HPDE6-E6E7 (cell line): ENCODE data around the gene KRTAP21-3.
"Not testable (repeated sequence)": the region's sequence is repeated elsewhere in the genome, so short reads cannot be mapped to it uniquely, and the experiment has no call there.

Experiments
- DNase-seq: peaks from one replicate; pipeline ENCODE4 v3.0.0; 2011; ENCODE audit warnings: missing footprints; ENCODE audit errors: extremely low spot score

The KRTAP21-3 gene, protein sequence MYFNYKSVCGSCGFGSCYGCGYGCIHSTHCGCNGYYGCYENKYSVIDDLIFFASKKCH

GRCh38 chr21:30718239-30718909, at the start of gene KRTAP21-3:
Gene KRTAP21-3 (minus strand): TSS chr21:30718777. CDS start chr21:30718759, 18 bp downstream.
- DNase-seq, result no peak

- DNase-seq, result no peak
Observed at GRCh38 chr21:30760776-30761175, 42.2 kb upstream of the KRTAP21-3 start.

DNA sequence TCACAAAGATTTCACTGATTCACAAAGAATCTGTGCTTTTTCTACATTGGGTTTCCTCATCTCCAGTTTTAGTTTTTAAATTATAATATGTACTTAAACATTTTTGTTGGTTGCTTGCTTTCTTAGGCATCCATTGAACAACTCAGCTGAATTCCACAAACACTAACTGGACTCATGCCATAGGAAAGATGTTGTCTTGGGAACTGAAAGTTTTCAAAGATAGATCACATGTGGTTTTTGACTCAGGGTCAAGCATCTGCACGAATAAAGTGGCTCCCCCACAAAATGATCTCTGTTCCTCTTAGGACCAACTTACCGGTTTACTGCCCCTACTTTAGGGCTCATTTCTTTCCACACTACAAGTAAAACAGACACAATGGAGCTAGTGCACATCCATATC, 39.7 kb upstream of the KRTAP21-3 start:
- DNase-seq, result no peak

GRCh38 chr21:30755328-30755727, 36.8 kb upstream of the KRTAP21-3 start, which contains the start of gene KRTAP21-1:
Gene KRTAP21-1 (minus strand): TSS chr21:30755428. CDS start chr21:30755378, 50 bp downstream.
- DNase-seq, result not testable (repeated sequence)

DNA sequence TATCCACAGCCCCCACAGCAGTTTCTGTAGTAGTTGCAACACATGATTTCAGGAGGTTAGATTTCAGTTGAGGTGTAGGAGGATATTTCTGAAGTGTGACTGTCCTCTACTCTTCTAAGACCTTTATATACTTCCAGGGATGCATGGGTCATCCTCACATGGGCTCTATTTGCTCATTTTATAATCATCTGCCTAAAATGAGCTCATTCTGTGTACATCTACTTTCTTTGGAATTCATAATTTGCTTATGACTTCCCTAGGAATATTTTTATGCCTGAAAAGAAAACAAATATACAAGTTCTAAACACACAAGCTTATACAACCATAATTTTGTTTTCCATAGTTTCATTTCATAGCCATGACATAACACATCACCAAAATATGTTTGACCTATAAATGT, 28.6 kb upstream of the KRTAP21-3 start, which contains the start of gene KRTAP21-2:
KRTAP21-2 (minus strand) TSS at position 101 of the 400 bp plus-strand sequence; CDS start at position 44, 57 bp downstream.
- no peak for DNase-seq

GRCh38 chr21:30740462-30740861, 21.9 kb upstream of the KRTAP21-3 start:
- DNase-seq, result no peak

- DNase-seq, result no peak
Observed at GRCh38 chr21:30733026-30733425, 14.4 kb upstream of the KRTAP21-3 start.

DNA sequence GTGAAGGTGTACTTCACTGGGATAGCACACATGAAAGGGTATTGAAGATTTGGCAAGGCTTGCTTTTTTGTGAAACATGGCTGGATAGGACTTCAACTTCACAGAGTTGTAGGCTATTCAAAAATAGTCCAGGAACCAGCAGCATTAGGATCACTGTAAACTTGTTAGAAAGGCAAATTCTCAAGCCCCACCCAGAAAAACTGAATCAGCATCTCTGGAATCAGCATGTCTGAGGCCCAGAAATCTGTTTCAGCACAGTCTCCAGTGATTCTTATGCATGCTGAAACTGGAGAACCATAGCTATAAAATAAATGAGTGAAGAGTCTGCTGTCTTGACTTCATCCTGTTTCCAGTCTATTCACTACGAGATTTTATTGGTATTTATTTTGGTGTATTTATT, 8.1 kb upstream of the KRTAP21-3 start:
- no peak for DNase-seq

DNA sequence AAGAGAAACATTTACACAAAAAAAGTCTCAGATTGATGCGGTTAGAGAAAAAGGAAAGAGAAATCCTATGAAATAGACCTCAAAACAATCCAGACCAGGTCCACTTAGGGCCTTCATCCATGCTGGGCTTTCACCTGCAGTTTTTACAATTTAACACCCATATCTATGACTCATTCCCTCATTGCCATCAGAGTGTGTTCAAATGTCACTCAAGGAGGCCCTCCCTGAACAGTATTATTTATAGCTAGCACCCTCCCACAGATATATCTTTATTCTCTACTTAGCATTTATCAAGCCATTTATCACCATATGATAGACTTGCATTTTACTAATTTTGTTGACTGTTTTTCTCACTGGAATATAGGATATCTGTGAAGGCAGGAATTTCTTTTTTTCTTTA, 824 bp upstream of the KRTAP21-3 start:
- DNase-seq, result no peak

GRCh38 chr21:30717105-30717504, 1.5 kb downstream of the KRTAP21-3 start:
- no peak for DNase-seq

GRCh38 chr21:30714946-30715345, 3.6 kb downstream of the KRTAP21-3 start:
- DNase-seq, result no peak

GRCh38 chr21:30714456-30714855, 4.1 kb downstream of the KRTAP21-3 start:
- no peak for DNase-seq

- DNase-seq, result no peak
Observed at GRCh38 chr21:30713766-30714165, 4.8 kb downstream of the KRTAP21-3 start.

GRCh38 chr21:30710499-30710898, 8.1 kb downstream of the KRTAP21-3 start:
- no peak for DNase-seq

GRCh38 chr21:30707409-30707808, 11.2 kb downstream of the KRTAP21-3 start:
- no peak for DNase-seq

DNA sequence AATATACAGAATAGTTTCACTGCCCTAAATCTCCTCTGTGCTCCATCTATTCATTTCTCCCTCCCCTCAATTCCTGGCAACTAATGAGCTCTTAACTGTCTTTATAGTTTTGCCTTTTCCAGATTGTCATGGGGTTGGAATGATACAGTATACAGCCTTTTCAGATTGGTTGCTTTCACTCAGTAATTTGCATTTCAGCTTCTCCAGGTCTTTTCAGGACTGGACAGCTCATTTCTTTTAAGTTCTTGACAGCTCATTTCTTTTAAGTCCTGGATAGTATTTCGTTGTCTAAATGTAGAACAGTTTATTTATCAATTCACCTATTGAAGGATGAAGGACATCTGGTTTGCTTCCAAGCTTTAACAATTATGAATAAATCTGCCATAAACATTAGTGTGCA, 22.6 kb downstream of the KRTAP21-3 start:
- DNase-seq, result no peak

DNA sequence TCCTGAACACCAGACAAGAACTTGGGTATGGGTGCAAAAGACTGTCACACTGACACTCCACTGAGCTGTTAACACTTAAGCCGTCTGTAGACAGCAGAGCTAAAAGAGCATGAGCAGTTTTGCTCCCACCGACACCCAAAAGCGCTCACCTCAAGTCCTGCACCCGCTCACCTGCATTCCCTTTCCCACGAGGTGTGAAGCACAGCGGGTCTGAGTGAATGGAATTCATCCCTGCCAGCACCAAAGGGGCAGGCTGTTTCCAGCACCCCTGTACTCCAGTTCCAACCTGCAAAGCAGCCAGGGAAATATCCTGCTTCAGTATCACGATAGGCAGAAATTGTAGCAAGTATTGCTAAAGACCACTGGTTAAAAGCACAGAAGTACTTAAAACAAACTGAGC, 28.8 kb downstream of the KRTAP21-3 start:
- DNase-seq, result no peak

GRCh38 chr21:30684506-30684905, 34.1 kb downstream of the KRTAP21-3 start:
- DNase-seq, result no peak

- DNase-seq, result no peak
Observed at GRCh38 chr21:30680586-30680985, 38.0 kb downstream of the KRTAP21-3 start.

GRCh38 chr21:30676737-30677136, 41.8 kb downstream of the KRTAP21-3 start:
- no peak for DNase-seq

- DNase-seq, result no peak
Observed at GRCh38 chr21:30674312-30674711, 44.3 kb downstream of the KRTAP21-3 start.

GRCh38 chr21:30672985-30673650, 45.5 kb downstream of the KRTAP21-3 start:
- no peak for DNase-seq

GRCh38 chr21:30668776-30669175, 49.8 kb downstream of the KRTAP21-3 start:
- DNase-seq, result no peak
